ENCODE results near the gene DPYD. TPM values are rescaled to one million over a fixed set of nuclear protein-coding genes. Genes with fewer than 3 reads are reported as not detected.

Gene DPYD
- total RNA-seq, 1 experiment from 2014 or later: 7.0 TPM

- DNase-seq: no peak
- ChIA-PET CTCF (no interaction called here), POLR2A (no interaction called here)
- Histone ChIP-seq H3K27me3 (replicated peaks; ENCODE audit: control insufficient read depth, insufficient read depth, low read length) (no peaks in the 10 kb centered on the region), H3K4me1 (no peaks in the 10 kb centered on the region), H3K9me3 (no peaks in the 10 kb centered on the region), H3K36me3 (ENCODE audit: control insufficient read depth, insufficient read depth, low read length) (no peaks in the 10 kb centered on the region), H3K4me3 (ENCODE audit: low read depth, low read length) (no peak overlapping the region)
- Mint-ChIP-seq H3K27me3 (ENCODE audit: insufficient read depth, unreplicated experiment) (no peaks in the 10 kb centered on the region), H3K36me3 (ENCODE audit: insufficient read depth, unreplicated experiment) (no peaks in the 10 kb centered on the region), H3K9me3 (ENCODE audit: unreplicated experiment) (peaks cover 22% of the 10 kb centered on the region), H3K4me1 (ENCODE audit: low read depth, unreplicated experiment) (peaks cover 6% of the 10 kb centered on the region), H3K27ac (ENCODE audit: unreplicated experiment) (no peak overlapping the region), H3K4me3 (ENCODE audit: unreplicated experiment) (no peak overlapping the region)
- intact Hi-C loops (cut with micrococcal nuclease; ENCODE audit: unreplicated experiment): no loop called here
- no peak for TF ChIP-seq CTCF (IDR thresholded peaks at IDR 0.05; ENCODE audit: insufficient read depth in 1 of 2, low read depth in 1 of 2, low read length in 1 of 2, severe bottlenecking in 1 of 2, unreplicated experiment in 1 of 2)
- BruUV-seq (replicated peaks): no TSS peak
These were observed 812.7 kb downstream of the DPYD start for GRCh38 chr1:97108179-97108578.

- Histone ChIP-seq H3K36me3 (ENCODE audit: control insufficient read depth, insufficient read depth, low read length) (no peaks in the 10 kb centered on the region), H3K4me3 (ENCODE audit: low read depth, low read length) (no peak overlapping the region), H3K9me3 (no peaks in the 10 kb centered on the region), H3K4me1 (no peaks in the 10 kb centered on the region), H3K27me3 (replicated peaks; ENCODE audit: control insufficient read depth, insufficient read depth, low read length) (no peaks in the 10 kb centered on the region)
- DNase-seq: no peak
- H3K27me3 Mint-ChIP-seq (ENCODE audit: insufficient read depth, unreplicated experiment): no peaks in the 10 kb centered on the region
- intact Hi-C loops (cut with micrococcal nuclease; ENCODE audit: unreplicated experiment): no loop called here
- ChIA-PET POLR2A (no interaction called here), CTCF (no interaction called here)
- no peak overlapping the region for H3K4me3 Mint-ChIP-seq (ENCODE audit: unreplicated experiment)
- no peaks in the 10 kb centered on the region for H3K36me3 Mint-ChIP-seq (ENCODE audit: insufficient read depth, unreplicated experiment)
- H3K27ac Mint-ChIP-seq (ENCODE audit: unreplicated experiment): no peak overlapping the region
- BruUV-seq (replicated peaks): no TSS peak
- TF ChIP-seq CTCF (IDR thresholded peaks at IDR 0.05; ENCODE audit: insufficient read depth in 1 of 2, low read depth in 1 of 2, low read length in 1 of 2, severe bottlenecking in 1 of 2, unreplicated experiment in 1 of 2): no peak
- peaks cover 6% of the 10 kb centered on the region for H3K4me1 Mint-ChIP-seq (ENCODE audit: low read depth, unreplicated experiment)
- H3K9me3 Mint-ChIP-seq (ENCODE audit: unreplicated experiment): peaks cover 22% of the 10 kb centered on the region
These were observed 815.3 kb downstream of the DPYD start for GRCh38 chr1:97105531-97105930.

GRCh38 chr1:97101509-97101908 is 819.3 kb downstream of the DPYD start:
- no peaks in the 10 kb centered on the region for H3K27me3 Mint-ChIP-seq (ENCODE audit: insufficient read depth, unreplicated experiment)
- no TSS peak for BruUV-seq (replicated peaks)
- ChIA-PET CTCF (no interaction called here), POLR2A (interaction anchor here (0.6 kb wide), 1 partner anchor 274 kb away, joined by 4 read pairs; no protein-coding TSS in a partner anchor)
- H3K9me3 ChIP-seq: no peaks in the 10 kb centered on the region
- H3K27ac Mint-ChIP-seq (ENCODE audit: unreplicated experiment): no peak overlapping the region
- H3K36me3 Mint-ChIP-seq (ENCODE audit: insufficient read depth, unreplicated experiment): no peaks in the 10 kb centered on the region
- no peaks in the 10 kb centered on the region for H3K4me1 ChIP-seq
- peaks cover 12% of the 10 kb centered on the region for H3K4me1 Mint-ChIP-seq (ENCODE audit: low read depth, unreplicated experiment)
- H3K4me3 Mint-ChIP-seq (ENCODE audit: unreplicated experiment): no peak overlapping the region
- no peaks in the 10 kb centered on the region for H3K27me3 ChIP-seq (replicated peaks; ENCODE audit: control insufficient read depth, insufficient read depth, low read length)
- no peak for DNase-seq
- intact Hi-C loops (cut with micrococcal nuclease; ENCODE audit: unreplicated experiment): no loop called here
- no peaks in the 10 kb centered on the region for H3K36me3 ChIP-seq (ENCODE audit: control insufficient read depth, insufficient read depth, low read length)
- H3K4me3 ChIP-seq (ENCODE audit: low read depth, low read length): no peak overlapping the region
- peaks cover 22% of the 10 kb centered on the region for H3K9me3 Mint-ChIP-seq (ENCODE audit: unreplicated experiment)
- no peak for TF ChIP-seq CTCF (IDR thresholded peaks at IDR 0.05; ENCODE audit: insufficient read depth in 1 of 2, low read depth in 1 of 2, low read length in 1 of 2, severe bottlenecking in 1 of 2, unreplicated experiment in 1 of 2)
